CD4-positive, alpha-beta T cell (primary cell): ENCODE data around the gene FBN2. TPM values are rescaled to one million over a fixed set of nuclear protein-coding genes. Genes with fewer than 3 reads are reported as not detected.

ENCODE experiments used
- ATAC-seq: fragments of 200-7000 bp; cut with Tn5 transposase; one replicate; pipeline ENCODE4 v1.10.0; 2022; ENCODE audit warnings: mild to moderate bottlenecking; ENCODE audit not compliant: poor library complexity
- CTCF ChIA-PET: fragments of 350-600 bp; sonication (Branson Sonifier 250); formaldehyde crosslinking; loops from one replicate; lab custom pipeline; 2021; ENCODE audit warnings: antibody characterized with exemption, inconsistent platforms; lab: Charles Lee
- POLR2A ChIA-PET: fragments of 350-600 bp; sonication (Branson Sonifier 250); formaldehyde crosslinking; loops from one replicate; lab custom pipeline; 2021; ENCODE audit warnings: antibody characterized with exemption, inconsistent platforms; lab: Charles Lee
- DNase-seq, 14 experiments: peaks; one replicate each; pipeline ENCODE4 v3.0.0-alpha.2; 2013 to 2020; ENCODE audit warnings: mixed read lengths in 2 of 14
- H3K27ac ChIP-seq, 2 donors: one replicate each; pipeline versions ENCODE4 v1.5.1 to v1.7.0; 2013; ENCODE audit warnings: low read length in 2 of 2, low read depth in 1 of 2, mild to moderate bottlenecking in 1 of 2
- H3K27me3 ChIP-seq, 2 experiments: 1 replicate in 1 of 2; 2 replicates in 1 of 2; pipeline versions ENCODE4 v1.6.1 to v1.7.0; 2013; ENCODE audit warnings: low read length in 2 of 2, control low read depth in 1 of 2, mild to moderate bottlenecking in 1 of 2, moderate library complexity in 1 of 2; ENCODE audit not compliant: insufficient read depth in 2 of 2, control insufficient read depth in 1 of 2
- H3K36me3 ChIP-seq: one replicate; pipeline ENCODE4 v1.6.1; 2013; ENCODE audit warnings: low read length, control low read depth; ENCODE audit not compliant: insufficient read depth
- H3K4me1 ChIP-seq: one replicate; pipeline ENCODE4 v1.6.1; 2013; ENCODE audit warnings: low read length, control low read depth; ENCODE audit not compliant: insufficient read depth
- H3K4me3 ChIP-seq: one replicate; pipeline ENCODE4 v1.5.1; 2013; ENCODE audit warnings: mild to moderate bottlenecking, low read length, moderate library complexity
- H3K9me3 ChIP-seq, 2 experiments: 1 replicate in 1 of 2; 2 replicates in 1 of 2; pipeline versions ENCODE4 v1.6.1 to v1.7.0; 2013; ENCODE audit warnings: low read length in 2 of 2, mild to moderate bottlenecking in 2 of 2, control low read depth in 1 of 2, moderate library complexity in 1 of 2; ENCODE audit not compliant: control insufficient read depth in 1 of 2, insufficient read depth in 1 of 2
- H3K27ac Mint-ChIP-seq: one replicate; pipeline ENCODE4 v1.8.0; 2020; ENCODE audit warnings: mixed read lengths
- H3K27me3 Mint-ChIP-seq: one replicate; pipeline ENCODE4 v1.8.0; 2021; ENCODE audit warnings: mixed read lengths
- H3K36me3 Mint-ChIP-seq: one replicate; pipeline ENCODE4 v1.8.0; 2021; ENCODE audit warnings: low read depth, mixed read lengths
- H3K4me1 Mint-ChIP-seq: one replicate; pipeline ENCODE4 v1.8.0; 2021; ENCODE audit warnings: low read depth, mixed read lengths
- H3K4me3 Mint-ChIP-seq: one replicate; pipeline ENCODE4 v1.8.0; 2020; ENCODE audit warnings: mild to moderate bottlenecking, mixed read lengths
- H3K9me3 Mint-ChIP-seq: one replicate; pipeline ENCODE4 v1.8.0; 2020; ENCODE audit warnings: mixed read lengths
- intact Hi-C, 2 experiments: fragments of 100-400 bp; cut with DNase I in 1 of 2; cut with micrococcal nuclease in 1 of 2; formaldehyde crosslinking; loops; one replicate each; pipeline versions ENCODE4 v1.15.1 to v1.9.0; 2023 to 2025; cut with DNase I, micrococcal nuclease
- total RNA-seq, 174 experiments: library from RNA in 2 of 174; stranded (reverse) in 2 of 174; gene quantifications; one replicate each; pipeline ENCODE4 v1.2.3 and lab custom pipeline; 2021 to 2026
- TF ChIP-seq, protein P1 (sequence below): fragments of 200-600 bp; IDR thresholded peaks from one replicate; pipeline ENCODE4 v1.8.0; 2022; ENCODE audit warnings: antibody characterized with exemption, mild to moderate bottlenecking

Gene FBN2
- total RNA-seq, 2 experiments from 2014 or later: 0.06 TPM; not detected in 1

DNA sequence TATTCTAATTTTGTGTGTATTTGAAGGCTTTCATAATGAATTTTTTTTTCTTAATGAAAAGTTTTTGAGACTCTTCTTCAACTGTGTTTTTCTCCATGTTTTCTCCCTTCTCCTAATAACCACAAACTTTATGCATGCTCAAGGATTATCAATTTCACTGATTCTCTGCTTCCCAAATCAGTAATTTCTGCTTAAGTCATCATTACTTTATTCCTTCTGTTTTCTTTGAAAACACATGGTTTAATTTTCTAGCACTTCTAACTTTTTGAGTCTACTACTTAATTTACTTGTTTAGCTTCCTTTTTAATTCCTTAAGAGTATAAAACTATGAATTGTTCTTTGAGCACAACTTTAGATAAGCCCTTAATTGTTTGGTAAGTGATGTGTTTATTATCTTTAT, 11.5 kb upstream of the FBN2 start:
- CTCF ChIA-PET: no interaction called here
- ATAC-seq: no peak
- POLR2A ChIA-PET: no interaction called here

DNA sequence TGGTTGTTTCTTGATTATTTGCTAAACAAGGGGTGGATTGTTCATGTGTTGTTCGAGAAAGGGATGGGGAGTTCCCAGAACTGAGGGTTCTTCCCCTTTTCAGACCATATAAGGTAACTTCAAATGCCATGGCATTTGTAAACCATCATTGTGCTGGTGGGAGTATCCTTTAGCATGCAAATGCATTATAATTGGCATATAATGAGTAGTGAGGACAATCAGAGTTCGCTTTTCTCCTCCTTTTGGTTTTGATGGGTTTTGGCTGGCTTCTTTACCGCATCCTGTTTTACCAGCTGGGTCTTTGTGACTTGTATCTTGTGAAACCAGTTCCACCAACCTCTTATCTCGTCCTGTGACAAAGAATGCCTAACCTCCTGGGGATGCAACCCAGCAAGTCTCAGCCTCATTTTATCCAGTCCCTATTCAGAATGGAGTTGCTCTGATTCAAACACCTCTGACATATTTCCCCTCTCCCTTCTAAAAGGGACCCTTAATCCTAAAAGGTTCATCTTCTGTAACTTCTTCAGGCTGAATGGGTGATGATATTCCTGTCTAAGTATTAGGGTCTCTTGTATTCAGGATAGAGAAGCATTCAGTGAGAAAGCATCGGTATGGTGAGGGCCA, 8.7 kb upstream of the FBN2 start:
- Mint-ChIP-seq H3K36me3 (no peaks in the 10 kb centered on the region), H3K27ac (no peak overlapping the region), H3K4me1 (no peaks in the 10 kb centered on the region), H3K9me3 (peaks cover 3% of the 10 kb centered on the region), H3K4me3 (no peak overlapping the region), H3K27me3 (no peaks in the 10 kb centered on the region)
- H3K36me3 ChIP-seq: no peaks in the 10 kb centered on the region
- H3K27ac ChIP-seq: no peak overlapping the region
- no peak for ATAC-seq
- no peak for DNase-seq
- no peak overlapping the region for H3K4me3 ChIP-seq
- H3K9me3 ChIP-seq: peaks cover 0 to 4% of the 10 kb centered on the region in 2 experiments
- no peaks in the 10 kb centered on the region for H3K27me3 ChIP-seq
- intact Hi-C loops: no loop called here
- POLR2A ChIA-PET: no interaction called here
- no peaks in the 10 kb centered on the region for H3K4me1 ChIP-seq
- TF ChIP-seq, protein P1, sequence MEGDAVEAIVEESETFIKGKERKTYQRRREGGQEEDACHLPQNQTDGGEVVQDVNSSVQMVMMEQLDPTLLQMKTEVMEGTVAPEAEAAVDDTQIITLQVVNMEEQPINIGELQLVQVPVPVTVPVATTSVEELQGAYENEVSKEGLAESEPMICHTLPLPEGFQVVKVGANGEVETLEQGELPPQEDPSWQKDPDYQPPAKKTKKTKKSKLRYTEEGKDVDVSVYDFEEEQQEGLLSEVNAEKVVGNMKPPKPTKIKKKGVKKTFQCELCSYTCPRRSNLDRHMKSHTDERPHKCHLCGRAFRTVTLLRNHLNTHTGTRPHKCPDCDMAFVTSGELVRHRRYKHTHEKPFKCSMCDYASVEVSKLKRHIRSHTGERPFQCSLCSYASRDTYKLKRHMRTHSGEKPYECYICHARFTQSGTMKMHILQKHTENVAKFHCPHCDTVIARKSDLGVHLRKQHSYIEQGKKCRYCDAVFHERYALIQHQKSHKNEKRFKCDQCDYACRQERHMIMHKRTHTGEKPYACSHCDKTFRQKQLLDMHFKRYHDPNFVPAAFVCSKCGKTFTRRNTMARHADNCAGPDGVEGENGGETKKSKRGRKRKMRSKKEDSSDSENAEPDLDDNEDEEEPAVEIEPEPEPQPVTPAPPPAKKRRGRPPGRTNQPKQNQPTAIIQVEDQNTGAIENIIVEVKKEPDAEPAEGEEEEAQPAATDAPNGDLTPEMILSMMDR: no peak
- CTCF ChIA-PET: no interaction called here

More for the DNA sequence above, 11.5 kb upstream of the FBN2 start:
- H3K36me3 Mint-ChIP-seq: no peaks in the 10 kb centered on the region
- no peak overlapping the region for H3K4me3 Mint-ChIP-seq
- intact Hi-C loops: no loop called here
- Histone ChIP-seq H3K36me3 (no peaks in the 10 kb centered on the region), H3K4me1 (no peaks in the 10 kb centered on the region), H3K4me3 (no peak overlapping the region), H3K9me3 (peaks cover 4 to 12% of the 10 kb centered on the region in 2 experiments), H3K27ac (no peak overlapping the region), H3K27me3 (no peaks in the 10 kb centered on the region)
- TF ChIP-seq, protein P1: no peak
- H3K27me3 Mint-ChIP-seq: no peaks in the 10 kb centered on the region
- H3K9me3 Mint-ChIP-seq: peaks cover 15% of the 10 kb centered on the region
- H3K27ac Mint-ChIP-seq: no peak overlapping the region
- no peaks in the 10 kb centered on the region for H3K4me1 Mint-ChIP-seq
- DNase-seq: no peak

DNA sequence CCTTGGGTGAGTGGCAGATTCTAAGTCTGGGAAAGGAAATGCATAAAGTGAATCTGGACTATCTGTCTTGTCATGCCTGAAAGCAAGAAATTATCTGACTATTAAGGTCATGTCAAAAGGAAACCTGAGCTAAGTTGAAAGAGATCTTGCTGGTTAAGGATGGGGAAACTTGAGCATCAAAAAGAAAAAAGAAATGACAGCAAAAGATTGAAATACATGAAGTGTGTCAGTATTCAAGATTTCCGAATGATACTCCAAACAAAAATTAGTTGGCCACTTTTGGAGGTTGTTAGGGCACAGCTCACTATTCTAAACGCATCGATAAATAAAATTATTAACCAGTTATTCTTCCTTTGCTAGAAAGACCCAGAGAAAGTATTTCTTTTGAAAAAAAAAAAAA, 3.3 kb upstream of the FBN2 start:
- peaks cover 4 to 27% of the 10 kb centered on the region in 2 experiments for H3K9me3 ChIP-seq
- intact Hi-C loops: no loop called here
- H3K4me3 ChIP-seq: no peak overlapping the region
- TF ChIP-seq, protein P1: no peak
- Mint-ChIP-seq H3K27ac (no peak overlapping the region), H3K27me3 (peaks cover 22% of the 10 kb centered on the region), H3K4me1 (no peaks in the 10 kb centered on the region), H3K9me3 (peaks cover 2% of the 10 kb centered on the region), H3K4me3 (no peak overlapping the region), H3K36me3 (no peaks in the 10 kb centered on the region)
- H3K36me3 ChIP-seq: no peaks in the 10 kb centered on the region
- ATAC-seq (no peak), DNase-seq (no peak)
- peaks cover 26 to 30% of the 10 kb centered on the region in 2 experiments for H3K27me3 ChIP-seq
- H3K4me1 ChIP-seq: no peaks in the 10 kb centered on the region
- CTCF ChIA-PET: no interaction called here
- POLR2A ChIA-PET: no interaction called here
- H3K27ac ChIP-seq: no peak overlapping the region
